ENCODE data around the gene GABRG3. TPM values are rescaled to one million over a fixed set of nuclear protein-coding genes. Genes with fewer than 3 reads are reported as not detected.
A peak's percentile ranks its signal among the peaks of the same experiment; 100 is the strongest.

The GABRG3 gene
- total and polyA plus RNA-seq, 9 of the 15 experiments (the other 6 are each of a cell fraction or from before 2014, with no cell fraction given): 4.0 to 15.1 (median 11.2) TPM

DNA sequence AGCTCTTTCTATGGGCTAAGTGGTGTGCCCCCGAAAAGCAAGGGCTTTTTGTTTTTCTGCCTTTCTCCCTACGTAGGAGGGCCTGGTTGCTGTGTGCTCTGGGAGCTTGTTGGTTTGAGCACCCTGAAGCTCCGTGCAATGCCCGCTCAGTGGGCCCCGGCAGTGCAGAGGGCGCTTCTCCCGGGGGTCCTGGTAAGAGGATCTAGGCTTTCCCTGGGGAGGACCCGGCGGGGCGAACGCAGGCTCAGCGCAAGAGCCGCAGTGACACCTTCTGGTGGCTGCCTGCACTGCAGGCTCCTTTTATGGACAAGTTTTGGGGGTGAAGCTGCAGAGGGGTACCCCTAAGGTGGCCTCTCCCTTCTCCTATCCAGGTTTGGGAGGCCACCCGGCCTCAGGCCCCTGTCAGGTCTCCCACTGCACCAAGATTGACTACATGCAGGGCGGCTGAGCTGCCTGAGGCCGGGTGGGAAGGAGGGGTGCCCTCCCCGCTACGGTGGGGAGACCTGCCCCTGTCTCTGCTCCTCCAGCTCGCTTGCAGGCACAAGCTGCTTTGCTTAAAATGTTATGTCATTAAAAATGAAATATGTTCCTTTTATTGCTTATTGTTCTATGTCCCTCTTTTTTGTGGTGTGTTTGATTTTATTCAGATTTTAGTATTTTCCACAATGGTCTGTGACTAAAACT is 387.9 kb downstream of the GABRG3 start (continued):
- TF ChIP-seq PCBP2 (IDR thresholded peaks at IDR 0.05; ENCODE audit: low read depth, low read length, poor library complexity, severe bottlenecking): no peak
- TF ChIP-seq FOXA3 (CRISPR knock-in tag; conservative IDR thresholded peaks at IDR 0.05 in 1 of 2, IDR thresholded peaks at IDR 0.05 in 1 of 2): no peak
- TF ChIP-seq, protein P1, sequence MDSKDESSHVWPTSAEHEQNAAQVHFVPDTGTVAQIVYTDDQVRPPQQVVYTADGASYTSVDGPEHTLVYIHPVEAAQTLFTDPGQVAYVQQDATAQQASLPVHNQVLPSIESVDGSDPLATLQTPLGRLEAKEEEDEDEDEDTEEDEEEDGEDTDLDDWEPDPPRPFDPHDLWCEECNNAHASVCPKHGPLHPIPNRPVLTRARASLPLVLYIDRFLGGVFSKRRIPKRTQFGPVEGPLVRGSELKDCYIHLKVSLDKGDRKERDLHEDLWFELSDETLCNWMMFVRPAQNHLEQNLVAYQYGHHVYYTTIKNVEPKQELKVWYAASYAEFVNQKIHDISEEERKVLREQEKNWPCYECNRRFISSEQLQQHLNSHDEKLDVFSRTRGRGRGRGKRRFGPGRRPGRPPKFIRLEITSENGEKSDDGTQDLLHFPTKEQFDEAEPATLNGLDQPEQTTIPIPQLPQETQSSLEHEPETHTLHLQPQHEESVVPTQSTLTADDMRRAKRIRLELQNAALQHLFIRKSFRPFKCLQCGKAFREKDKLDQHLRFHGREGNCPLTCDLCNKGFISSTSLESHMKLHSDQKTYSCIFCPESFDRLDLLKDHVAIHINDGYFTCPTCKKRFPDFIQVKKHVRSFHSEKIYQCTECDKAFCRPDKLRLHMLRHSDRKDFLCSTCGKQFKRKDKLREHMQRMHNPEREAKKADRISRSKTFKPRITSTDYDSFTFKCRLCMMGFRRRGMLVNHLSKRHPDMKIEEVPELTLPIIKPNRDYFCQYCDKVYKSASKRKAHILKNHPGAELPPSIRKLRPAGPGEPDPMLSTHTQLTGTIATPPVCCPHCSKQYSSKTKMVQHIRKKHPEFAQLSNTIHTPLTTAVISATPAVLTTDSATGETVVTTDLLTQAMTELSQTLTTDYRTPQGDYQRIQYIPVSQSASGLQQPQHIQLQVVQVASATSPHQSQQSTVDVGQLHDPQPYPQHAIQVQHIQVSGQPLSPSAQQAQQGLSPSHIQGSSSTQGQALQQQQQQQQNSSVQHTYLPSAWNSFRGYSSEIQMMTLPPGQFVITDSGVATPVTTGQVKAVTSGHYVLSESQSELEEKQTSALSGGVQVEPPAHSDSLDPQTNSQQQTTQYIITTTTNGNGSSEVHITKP (IDR thresholded peaks at IDR 0.05; ENCODE audit: partially characterized antibody): peak; percentile 31
- TF ChIP-seq, protein P2, sequence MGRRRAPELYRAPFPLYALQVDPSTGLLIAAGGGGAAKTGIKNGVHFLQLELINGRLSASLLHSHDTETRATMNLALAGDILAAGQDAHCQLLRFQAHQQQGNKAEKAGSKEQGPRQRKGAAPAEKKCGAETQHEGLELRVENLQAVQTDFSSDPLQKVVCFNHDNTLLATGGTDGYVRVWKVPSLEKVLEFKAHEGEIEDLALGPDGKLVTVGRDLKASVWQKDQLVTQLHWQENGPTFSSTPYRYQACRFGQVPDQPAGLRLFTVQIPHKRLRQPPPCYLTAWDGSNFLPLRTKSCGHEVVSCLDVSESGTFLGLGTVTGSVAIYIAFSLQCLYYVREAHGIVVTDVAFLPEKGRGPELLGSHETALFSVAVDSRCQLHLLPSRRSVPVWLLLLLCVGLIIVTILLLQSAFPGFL (CRISPR knock-in tag; IDR thresholded peaks at IDR 0.05): no peak
- TF ChIP-seq, protein P3, sequence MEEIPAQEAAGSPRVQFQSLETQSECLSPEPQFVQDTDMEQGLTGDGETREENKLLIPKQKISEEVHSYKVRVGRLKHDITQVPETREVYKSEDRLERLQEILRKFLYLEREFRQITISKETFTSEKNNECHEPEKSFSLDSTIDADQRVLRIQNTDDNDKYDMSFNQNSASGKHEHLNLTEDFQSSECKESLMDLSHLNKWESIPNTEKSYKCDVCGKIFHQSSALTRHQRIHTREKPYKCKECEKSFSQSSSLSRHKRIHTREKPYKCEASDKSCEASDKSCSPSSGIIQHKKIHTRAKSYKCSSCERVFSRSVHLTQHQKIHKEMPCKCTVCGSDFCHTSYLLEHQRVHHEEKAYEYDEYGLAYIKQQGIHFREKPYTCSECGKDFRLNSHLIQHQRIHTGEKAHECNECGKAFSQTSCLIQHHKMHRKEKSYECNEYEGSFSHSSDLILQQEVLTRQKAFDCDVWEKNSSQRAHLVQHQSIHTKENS (CRISPR knock-in tag; IDR thresholded peaks at IDR 0.05): no peak
- TF ChIP-seq SNIP1 (IDR thresholded peaks at IDR 0.05; ENCODE audit: low read depth): no peak
- TF ChIP-seq RB1 (IDR thresholded peaks at IDR 0.05; ENCODE audit: low read depth): 0 out of 2 replicates have a peak, but pooled peaks have one; percentile 31
- TF ChIP-seq, protein P4, sequence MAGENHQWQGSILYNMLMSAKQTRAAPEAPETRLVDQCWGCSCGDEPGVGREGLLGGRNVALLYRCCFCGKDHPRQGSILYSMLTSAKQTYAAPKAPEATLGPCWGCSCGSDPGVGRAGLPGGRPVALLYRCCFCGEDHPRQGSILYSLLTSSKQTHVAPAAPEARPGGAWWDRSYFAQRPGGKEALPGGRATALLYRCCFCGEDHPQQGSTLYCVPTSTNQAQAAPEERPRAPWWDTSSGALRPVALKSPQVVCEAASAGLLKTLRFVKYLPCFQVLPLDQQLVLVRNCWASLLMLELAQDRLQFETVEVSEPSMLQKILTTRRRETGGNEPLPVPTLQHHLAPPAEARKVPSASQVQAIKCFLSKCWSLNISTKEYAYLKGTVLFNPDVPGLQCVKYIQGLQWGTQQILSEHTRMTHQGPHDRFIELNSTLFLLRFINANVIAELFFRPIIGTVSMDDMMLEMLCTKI (IDR thresholded peaks at IDR 0.05; ENCODE audit: partially characterized antibody): no peak

Data from K562 (cell line).